NOMO-1 (cell line): Measurements from ENCODE around the gene DPP6.

Experiments used
- DNase-seq, 2 experiments: peaks; one replicate each; lab custom pipeline; 2025; ENCODE audit not compliant: unreplicated experiment in 2 of 2; lab: John Stamatoyannopoulos, UW

Gene DPP6

DNA sequence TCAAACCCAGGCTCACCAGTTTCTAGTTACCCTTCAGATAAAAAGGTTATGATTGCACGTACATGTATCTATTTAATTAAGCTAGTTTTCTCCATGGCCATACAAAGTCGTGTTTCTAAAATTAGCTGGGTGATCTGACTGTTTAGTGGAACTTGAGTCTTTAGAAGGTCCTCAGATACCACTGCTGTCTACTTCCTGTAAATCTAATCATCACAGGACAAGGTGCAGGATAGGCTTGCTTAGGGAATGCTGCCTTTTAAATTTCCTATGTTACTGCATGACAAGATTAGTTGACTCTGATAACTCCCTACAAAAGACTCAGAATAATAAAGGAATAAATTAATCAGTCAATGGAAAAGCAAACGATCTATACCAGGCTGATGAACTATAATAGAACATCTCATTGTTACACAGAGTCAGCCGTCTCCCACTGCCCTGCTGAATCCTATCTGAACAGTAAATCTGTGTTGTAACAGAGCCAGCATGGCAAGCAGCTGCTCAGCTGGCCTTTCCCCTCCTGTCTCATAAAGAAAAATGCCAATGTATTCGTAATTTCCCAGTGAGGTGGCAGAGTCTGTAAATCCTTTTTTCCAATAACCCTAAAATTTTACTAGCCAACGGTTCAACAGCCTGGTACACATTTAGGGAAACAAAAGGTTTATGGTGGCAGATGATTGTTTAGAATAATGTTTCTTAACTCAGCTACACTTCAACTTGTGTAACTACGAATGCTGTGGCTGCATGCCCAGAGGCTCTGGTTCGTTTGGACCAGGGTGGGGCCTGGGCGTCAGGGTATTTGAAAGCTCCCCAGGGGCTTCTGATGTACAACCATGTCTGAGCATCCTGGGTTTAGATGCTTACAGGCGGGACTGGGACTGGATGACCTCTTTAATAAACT, 632.7 kb downstream of the DPP6 start:
- no peak for DNase-seq

DNA sequence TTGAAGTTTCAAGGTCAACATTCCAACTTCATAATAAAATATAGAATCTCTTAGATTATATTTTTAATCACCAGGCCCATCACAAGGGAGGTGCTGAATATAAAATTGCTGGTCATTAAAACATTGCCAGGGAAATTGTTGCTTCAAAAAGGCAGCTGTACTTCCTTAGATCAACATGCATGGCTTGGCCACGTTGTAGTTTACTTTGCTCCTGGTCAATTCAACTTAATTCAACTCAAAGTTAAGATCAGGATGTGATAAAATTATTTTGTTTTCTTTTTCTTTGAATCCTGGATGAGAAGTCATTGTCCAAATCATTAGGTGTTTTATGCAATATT, 633.3 kb downstream of the DPP6 start:
- DNase-seq, result no peak

DNA sequence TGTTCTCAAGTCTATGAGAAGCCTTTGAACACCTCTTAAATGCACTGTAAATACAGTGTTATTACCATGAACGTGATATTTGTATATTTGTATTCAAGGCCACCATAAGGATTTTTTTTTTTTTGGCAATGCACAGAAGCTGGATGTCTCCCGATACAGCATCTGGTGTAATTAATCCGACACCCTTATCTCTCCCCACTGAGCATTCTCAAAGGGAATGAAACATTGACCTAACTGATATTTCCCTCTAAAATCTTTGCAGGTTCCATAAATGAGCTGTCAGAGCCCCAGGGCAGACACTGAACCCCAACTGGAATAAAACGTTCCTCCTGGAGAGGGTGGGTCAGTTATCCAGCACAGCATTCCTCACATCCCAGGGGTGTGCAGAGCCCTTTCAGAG, 634.1 kb downstream of the DPP6 start:
- no peak for DNase-seq

DNA sequence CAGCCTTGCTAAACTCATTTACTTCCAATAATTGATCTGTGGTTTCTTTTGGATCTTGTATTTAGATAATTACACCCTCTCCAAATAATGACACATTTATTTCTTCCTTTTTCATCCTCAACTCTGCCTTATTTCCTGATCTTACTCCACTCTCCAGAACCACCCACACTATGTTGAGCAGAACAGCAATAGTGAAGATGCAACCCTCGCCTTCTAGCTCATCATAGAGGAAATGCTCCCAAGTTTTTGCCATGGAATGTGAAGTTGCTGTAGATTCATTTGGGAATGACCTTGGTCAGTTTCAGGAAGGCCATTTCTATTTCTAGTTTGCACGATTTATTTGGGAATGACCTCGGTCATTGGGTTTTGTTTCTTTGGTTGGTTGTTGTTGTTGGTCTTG, 636.8 kb downstream of the DPP6 start:
- no peak for DNase-seq

DNA sequence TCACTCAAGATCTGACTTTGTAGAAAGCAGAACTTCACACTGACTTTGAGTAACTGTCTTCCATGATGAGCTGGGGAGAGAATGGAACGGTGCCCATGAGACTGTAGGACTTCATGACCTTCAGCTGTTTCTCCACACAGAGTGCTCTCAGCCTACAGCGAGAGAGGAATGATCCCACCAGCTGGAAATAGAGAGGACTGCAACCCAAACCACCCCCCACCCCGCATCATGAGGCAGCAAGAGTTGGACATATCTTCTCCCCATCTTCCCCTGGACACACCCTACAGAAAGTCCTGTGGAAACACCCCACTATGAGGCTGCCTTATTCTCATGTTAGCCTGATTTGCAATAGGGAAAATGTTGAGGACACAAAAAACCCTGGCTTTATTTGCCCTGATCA, 638.2 kb downstream of the DPP6 start:
- no peak for DNase-seq

DNA sequence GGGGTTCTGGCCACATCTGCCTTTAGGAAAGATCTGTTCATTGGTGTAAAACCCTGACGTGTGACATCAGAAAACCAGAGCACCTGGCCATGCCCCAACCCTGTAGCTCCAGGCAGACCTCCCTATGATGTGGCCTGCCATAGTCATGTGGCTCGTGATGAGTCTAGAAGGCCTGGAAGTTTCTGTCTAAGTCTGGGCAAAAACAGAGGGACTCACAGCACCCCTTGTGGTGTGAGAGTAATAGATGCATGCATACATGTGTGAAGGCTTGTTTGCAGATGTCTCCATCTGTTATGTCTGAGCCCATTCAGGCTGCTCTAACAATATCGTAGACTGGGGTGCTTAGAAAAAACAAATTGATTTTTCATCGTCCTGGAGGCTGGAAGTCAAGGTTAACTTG, 641.5 kb downstream of the DPP6 start:
- no peak for DNase-seq

DNA sequence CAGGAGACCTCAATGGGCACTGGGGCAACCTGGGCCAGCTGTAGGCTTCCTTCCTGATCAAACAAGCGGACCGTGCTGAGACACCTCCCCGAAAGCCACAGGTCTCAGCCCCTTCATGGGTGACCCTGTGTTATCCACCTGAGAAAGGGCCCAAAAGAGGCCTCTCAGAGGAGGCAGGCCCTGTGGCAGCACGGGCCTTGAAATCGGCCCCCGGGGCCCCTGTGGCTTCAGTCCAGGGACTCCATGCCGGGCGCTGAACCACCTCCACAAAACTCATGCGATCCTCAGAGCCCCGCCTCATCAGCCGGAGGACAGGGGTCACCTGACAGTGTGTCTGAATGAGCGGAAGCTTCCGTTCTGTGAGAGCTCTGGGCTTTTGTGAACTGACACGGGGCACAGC, 643.6 kb downstream of the DPP6 start:
- no peak for DNase-seq

DNA sequence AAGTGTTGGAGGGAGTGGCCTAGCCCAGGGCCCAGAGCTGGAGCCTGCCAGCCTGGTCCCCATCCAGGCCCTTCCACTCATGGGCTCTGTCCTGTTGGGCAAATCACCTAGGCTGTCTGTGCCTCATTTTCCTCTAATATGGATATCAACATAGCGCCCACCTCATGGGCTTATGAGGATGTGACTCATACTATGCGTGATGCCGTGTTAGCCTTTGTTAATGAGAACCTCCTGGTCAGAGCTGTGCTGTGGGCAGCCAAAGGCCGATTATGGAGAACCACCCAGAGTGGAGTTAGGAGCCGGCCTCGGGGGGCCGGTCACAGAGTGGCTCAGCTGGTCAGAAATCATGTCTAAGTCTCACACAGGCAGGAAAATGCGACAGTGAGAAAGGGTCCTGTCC, 644.4 kb downstream of the DPP6 start:
- no peak for DNase-seq

DNA sequence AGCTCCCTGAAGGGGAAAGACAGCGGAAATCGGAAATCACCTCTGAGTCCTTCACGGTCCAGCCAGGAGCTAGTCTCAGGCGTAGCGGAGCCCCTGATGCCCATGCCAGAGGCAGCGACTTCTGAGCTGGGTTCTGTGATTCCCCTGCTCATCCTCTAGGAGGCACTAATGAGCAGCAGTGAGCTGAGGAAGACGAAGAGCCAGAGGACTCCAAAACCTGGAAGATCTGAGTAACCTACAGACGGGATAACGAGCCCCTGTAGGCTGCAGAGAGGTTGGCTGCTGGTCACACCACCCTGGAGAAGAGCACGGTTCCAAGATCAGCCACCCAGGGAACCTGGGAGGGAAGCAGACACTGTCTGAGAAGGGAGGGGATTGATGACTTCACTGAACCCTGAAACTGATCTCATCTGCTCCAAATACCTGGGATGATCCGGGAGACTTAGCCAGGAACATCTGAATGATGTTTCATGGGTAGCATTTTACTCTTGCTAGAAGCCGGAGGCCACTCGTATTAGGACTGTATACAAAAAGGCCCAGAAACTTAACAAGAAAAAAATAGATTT, 646.6 kb downstream of the DPP6 start:
- no peak for DNase-seq

DNA sequence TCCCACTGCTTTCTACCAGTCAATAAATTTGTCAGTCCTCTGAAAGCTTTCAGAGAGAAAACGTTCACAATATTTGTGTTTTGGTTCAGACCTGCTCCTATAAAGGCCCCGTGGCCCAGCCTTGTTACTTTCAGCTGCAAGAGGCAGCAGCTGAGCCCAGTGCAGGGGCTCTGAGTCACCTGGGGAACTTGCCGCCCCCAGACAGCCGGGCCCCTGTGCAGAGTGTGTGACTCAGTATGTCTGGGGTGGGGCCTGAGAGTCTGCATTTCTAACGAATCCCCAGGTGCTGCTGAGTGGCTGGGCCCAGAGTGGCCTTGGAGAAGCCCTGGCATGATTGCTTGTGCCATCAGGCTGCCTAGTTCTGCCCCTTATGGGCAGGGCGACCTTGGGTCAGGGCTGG, 647.2 kb downstream of the DPP6 start:
- no peak for DNase-seq

DNA sequence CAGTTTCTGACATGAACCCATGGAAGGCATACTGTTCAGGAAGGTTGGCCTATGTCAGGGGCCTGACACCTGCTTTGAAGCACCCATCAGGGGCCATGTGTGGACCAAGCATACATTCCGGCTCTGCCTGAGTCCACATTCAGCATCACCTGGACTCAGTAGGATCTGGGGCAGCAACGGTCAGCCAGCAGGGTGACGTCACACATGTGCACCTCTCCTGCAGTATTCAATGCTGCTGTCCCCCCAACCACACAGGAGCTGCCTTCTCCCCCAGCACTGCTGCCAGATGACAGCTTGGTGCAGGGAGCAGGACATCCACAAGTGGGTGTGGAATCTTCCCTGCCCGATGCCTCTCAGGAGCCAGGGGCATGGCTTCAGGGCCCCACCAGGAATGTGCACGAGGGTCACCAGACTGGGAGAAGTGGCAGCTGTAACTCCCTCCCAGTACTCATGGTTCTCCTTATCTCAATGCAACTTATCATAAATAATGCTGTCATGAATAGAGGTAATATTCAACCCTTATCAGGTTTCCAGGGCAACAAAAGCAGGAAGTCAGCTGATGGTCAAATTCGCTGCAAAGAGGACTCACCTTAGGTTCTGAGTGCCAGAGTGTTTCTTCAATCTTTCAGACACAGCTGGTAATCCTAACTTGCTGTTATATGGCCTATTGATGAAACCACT, 657.8 kb downstream of the DPP6 start:
- DNase-seq, result no peak

DNA sequence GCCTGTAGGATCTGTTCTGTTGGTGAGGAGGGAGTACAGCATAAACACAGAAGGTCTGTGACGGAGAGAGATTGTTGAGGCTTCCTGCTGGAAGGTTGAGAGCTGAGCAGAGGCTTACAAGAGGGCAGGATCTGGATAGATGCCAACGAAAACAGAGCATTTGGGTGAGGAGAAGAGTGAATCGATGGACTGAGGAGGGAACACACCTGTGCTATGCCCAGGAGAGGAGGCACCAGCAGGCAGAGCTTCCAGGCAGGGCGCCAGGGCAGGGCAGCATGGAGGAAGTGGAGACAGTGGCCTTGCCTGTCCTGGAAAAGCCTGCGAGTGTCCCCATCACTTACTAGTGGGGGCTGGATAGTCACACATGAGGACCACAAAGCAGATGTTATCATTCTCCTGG, 667.8 kb downstream of the DPP6 start:
- DNase-seq, result no peak

DNA sequence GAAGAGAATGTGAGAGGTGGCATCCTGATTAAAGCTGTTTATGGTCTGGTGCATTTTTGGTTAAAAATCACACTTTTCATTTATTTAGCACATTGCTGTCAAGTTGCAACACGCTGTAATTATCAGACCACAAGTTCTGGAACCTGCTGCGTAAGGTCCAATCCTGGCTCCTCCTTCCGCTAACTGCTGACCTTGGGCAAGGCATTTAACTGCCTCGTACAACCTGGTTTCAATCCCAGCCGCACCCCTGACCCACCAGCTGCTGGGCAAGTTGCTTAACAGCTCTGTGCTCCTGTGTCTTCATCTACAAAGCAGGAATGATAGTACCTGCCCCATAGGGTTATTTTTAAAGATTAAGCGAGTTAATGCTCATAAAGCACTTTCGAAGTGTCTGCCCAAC, 668.9 kb downstream of the DPP6 start:
- no peak for DNase-seq

DNA sequence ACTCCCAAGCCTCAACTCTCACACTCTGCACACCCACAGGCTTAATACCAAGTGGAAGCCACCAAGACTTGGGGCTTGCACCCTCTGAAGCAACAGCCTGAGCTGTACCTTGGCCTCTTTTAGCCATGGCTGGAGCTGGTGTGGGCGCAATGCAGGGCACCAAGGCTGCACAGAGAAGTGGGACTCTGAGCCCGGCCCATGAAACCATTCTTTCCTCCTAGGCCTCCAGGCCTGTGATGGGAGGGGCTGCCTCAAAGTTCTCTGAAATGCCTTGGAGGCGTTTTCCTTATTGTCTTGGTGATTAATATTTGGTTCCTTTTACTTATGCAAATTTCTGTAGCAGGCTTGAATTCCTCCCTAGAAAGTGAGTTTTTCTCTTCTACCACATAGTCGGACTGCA, 674.2 kb downstream of the DPP6 start:
- no peak for DNase-seq

DNA sequence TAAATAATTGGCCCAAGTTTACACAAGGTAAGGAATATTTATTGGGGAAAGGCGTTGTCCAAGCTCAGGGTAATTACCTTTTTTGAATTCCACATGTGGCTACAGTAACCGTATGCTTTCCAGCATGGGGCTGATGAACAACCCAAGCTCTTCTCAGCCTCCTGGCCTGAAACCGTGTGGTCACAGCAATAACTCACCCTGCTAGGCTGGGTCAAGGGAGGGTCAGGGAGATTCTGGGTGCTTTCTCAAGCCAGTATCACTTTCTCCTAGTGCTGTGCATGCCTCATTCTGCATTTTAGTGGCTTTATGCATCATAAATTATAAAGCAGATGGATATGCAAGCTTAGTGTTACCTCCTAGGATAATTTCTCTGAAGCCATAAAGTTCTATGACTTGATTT, 676.9 kb downstream of the DPP6 start:
- no peak for DNase-seq

DNA sequence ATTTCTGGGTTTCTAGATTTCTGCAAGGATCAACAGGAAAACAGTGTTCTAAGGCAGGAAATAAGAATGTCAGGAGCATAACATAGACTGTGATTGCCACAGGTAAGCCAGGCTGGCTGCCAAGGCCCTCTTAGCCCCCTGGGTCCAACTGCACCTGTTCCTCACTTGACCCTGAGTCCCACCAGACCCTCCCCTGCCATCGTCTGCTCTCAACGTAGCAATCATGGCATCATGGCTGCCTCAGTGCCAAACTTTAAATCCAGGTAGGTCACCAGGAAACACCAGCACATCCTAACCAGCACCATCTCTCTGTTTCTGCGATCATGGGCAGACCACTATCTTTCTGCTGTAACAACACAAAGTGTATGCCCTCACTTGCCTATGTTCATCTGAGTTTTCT, 683.6 kb downstream of the DPP6 start:
- no peak for DNase-seq

DNA sequence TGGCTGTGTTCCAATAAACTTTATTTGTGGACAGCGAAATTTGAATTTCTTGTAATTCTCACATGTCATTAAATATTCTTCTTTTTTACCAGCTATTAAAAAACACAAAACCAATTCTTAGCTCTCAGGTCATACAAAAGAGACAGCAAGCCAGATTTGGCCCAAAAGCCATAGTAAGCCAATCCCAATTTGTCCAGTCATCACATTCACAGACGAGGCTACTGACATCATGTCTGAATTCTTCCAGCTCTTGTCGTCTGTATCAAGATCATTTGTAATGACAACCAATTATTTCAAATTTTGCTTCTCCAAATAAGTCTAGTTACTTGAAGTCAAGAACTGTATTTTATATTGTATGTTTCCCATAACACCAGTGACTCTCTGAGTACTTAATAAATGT, 684.2 kb downstream of the DPP6 start:
- no peak for DNase-seq

DNA sequence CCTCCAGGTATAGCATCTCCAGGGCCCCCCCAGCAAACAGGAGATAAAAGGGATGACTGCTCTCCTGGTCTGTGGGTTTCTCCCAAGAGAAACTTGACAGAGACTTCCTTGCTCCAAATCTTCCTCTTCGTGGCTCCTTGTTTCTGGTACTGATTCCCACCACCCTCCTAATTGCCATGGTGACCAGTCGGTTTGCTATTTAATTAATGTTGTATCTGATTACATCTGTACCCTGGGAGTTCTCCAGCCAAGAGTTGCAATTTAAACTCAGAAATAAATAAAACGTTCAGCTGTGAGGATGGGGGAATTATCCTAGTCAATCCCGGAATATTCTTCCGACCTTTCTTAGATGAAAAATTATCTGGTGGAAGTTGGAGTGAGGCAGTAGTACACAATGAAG, 686.0 kb downstream of the DPP6 start:
- DNase-seq, result no peak

DNA sequence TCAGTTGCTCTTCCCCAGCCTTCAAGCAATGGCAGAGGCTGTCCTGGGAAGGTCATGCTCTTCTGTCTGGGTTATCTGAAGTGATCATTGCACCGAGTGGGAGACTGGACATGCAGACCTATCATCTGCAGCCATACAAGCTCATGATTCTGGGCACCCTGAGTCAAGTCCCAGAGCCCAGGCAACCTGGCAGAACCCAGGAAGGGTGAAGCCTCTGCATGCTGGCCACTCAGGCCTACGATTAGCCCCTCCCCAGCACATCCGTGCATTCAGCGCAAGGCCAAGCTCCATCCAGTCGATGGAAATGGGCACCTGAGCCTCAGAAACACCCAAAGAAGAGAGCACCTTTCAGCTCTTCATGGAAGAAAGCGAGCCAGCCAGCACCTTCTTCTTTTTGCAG, 688.9 kb downstream of the DPP6 start:
- DNase-seq, result no peak

DNA sequence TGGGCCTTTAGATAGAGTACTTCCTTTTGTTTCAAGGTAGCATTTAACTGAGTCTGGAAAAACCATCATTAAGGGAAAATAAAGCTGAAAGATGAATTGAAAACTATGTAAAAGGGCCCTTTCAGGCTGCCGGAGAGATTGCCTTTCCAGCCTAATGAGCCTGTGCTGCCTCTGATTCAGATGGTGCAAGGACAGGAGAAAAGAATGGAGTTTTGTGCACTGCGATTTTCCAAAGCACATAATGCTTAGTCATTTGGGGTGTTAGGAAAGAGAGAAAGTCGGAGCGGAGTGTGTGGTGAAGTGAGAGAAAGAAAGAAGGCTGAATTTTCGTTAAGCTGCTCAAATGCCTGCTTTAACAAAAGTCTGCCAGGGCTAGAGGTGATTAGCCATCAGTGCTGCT, 691.0 kb downstream of the DPP6 start:
- DNase-seq, result no peak

DNA sequence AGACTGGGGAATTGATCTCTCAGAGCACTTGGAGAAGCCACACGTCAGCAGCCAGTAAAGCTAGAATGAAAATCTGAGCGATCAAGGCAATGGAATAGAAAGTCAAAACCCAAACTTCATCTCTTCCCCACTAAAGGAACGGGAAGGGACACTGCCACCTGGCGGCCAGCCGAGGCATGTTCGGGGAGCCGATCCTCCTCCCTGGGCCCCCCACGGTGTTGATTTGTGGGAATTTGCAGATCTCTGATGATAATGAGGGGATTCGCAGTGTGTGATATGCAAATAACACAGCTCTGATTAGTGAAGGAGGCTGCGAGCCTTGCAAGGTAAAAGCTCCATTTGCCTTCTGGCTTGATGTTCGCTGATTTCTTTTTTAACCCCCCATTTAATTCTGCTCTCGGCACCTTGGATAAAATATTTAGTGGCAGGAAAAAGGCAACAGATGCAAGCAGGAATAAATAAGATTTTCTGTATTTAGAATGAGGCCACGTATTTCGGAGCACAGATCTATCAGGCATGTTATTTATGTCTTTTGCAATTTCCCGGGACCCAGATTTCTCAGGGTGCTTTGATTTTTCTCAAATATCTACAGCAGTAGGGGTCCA, 692.2 kb downstream of the DPP6 start:
- DNase-seq, result no peak

DNA sequence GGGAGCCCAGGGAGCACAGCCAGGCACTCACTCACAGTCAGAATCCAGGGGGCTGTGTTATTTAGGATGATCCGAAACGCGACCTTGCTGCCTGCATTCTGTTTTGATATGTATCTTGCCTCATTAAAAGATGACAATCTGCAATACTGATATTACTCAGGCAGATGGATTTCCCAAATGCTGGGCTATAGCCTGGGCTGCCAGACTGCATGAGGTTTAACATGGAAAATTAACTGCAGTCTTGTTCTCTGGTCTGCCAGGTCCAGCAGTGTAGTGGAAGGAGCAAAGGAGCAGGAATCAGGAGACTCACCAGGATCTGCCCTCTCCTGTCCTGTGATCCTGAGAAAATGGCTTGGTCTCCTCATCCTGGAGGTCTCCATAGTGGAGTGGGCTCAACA, 692.7 kb downstream of the DPP6 start:
- no peak for DNase-seq
